ENCODE data around the gene RC3H2.
A peak's percentile ranks its signal among the peaks of the same experiment; 100 is the strongest.
"Not testable (repeated sequence)": the region's sequence is repeated elsewhere in the genome, so short reads cannot be mapped to it uniquely, and the experiment has no call there.

The RC3H2 gene

DNA sequence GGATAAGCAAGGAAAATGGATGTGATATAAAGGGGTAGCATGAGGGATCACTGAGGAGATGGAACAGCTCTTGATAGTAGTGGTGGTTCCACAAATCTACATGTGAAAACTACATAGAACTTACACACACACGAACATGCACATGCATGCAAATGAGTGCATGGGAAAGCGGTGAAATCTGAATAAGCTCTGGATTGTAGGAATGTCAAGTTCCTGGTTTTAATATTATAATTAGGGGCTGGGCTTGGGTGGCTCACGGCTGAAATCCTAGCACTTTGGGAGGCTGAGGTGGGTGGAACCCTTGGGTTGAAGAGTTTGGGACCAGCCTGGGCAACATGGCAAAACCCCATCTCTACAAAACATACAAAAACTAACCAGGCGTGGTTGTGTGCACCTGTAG, 63.7 kb downstream of the RC3H2 start:
- no peak for DNase-seq (ENCODE audit: low spot score)

DNA sequence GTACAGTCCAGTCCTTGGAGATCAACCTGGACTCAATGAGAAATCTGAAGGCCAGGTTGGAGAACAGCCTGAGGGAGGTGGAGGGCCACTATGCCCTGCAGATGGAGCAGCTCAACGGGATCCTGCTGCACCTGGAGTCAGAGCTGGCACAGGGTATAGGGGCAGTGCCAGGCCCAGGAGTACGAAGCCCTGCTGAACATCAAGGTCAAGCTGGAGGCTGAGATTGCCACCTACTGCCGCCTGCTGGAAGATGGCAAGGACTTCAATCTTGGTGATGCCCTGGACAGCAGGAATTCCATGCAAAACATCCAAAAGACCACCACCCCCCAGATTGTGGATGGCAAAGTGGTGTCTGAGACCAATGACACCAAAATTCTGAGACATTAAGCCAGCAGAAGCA, 66.7 kb downstream of the RC3H2 start:
- not testable (repeated sequence) for DNase-seq (ENCODE audit: low spot score)

DNA sequence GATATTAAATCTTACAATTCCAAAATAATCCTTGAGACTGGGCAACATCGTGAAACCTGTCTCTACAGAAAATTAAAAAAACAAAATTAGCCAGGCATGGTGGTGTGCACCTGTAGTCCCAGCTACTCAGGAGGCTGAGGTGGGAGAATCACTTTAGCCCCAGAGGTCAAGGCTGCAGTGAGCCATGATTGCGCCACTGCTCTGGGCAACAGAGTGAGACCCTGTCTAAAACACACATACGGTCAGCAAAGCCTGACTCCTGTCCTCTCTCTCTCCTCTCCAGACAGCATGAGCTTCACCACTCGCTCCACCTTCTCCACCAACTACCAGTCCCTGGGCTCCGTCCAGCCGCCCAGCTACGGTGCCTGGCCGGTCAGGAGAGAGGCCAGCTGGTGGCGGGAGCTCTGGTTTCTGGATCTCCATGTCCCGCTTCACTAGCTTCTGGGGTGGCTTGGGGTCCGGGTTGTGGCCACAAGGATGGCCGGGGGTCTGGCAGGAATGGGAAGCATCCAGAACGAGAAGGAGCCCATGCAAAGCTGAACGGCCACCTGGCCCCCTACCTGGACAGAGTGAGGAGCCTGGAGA, 67.8 kb downstream of the RC3H2 start:
- DNase-seq (ENCODE audit: low spot score): no peak

DNA sequence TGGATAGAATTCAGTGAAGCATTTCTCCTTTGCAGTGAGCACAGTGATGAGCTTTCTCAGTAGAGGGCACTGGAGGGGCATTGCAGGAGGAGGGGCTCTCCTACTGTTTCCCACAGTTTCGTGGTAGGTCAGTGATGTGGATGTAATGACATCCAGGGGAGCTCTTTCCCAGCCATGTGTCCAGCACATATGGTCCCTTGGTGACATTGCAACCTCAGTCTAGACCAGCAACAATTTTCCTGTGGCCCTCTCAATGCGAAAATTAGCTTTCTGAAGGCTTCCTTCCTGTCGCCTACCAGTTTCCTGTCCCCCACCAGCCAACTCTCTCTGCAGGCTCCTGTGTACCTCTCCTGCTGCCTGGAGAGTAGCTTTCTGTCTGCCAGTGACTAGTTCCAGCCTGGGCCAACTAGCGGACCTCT, 69.8 kb downstream of the RC3H2 start:
- DNase-seq (ENCODE audit: low spot score): no peak

DNA sequence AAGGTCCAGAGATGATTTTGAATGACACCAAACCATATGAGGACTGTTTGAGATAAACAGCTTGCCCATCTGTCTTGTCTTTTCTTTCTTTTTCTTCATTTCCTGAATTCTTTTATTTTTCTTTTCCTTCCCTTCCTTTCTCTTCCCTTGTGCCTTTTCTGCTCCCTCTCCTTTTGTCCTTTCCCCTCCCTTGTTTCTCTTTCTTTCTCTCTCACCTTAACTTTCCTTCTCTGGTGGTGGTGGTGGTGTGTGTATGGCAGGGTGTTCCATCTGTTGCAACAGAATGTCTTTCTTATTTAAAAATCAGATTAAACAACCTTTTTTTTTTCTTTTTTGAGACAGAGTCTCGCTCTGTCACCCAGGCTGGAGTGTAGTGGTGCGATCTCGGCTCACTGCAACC, 73.0 kb downstream of the RC3H2 start:
- no peak for DNase-seq (ENCODE audit: low spot score)

DNA sequence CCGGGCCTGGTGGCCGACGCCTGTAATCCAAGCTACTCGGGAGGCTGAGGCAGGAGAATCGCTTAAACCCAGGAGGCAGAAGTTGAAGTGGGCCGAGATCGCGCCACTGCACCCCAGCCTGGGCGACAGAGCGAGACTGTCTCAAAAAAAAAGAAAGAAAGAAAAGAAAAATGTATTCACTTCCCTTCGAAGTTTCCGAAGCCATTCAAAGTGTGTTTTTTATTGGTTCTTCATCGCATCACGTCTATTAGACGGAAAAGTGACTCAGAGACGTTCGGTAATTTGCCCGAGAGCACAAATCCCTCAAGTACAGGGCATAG, 76.2 kb downstream of the RC3H2 start:
- not testable (repeated sequence) for DNase-seq (ENCODE audit: low spot score)

DNA sequence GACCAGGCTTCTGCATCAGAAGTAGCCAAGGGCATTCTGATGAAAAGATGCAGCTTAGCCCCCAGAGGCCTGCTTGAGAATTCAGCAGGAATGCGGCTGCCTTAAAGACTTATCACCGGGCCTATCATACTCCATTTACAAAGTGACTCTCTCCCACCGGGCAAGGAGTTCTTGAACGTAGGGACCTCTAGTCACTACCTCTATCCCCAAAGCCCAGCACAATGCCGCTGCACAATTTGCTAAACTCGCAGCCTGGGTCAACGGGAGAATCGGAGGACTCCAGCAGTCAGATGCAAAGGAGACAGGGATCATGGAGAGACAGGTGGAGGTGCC, 77.4 kb downstream of the RC3H2 start:
- peak; percentile 48 for DNase-seq (ENCODE audit: low spot score)

DNA sequence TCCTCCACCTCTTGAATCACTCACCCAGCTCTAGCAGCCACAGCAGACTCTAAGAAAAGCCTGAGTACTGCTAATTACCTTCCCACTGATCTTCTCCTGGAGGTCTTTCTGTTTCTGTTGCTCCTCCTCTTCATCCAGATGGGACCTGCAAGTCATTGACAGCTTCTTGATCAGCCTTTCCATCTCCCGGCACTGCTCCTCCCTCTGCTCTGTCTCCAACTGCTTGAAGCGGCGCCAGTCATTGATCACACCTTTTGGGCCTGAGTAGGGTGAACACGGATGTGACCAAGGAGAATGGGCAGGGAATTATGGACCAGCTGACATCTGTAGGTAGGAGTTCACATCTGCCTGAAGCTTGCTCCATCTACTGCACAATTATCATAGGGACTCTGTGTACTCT, 82.2 kb downstream of the RC3H2 start:
- no peak for DNase-seq (ENCODE audit: low spot score)

DNA sequence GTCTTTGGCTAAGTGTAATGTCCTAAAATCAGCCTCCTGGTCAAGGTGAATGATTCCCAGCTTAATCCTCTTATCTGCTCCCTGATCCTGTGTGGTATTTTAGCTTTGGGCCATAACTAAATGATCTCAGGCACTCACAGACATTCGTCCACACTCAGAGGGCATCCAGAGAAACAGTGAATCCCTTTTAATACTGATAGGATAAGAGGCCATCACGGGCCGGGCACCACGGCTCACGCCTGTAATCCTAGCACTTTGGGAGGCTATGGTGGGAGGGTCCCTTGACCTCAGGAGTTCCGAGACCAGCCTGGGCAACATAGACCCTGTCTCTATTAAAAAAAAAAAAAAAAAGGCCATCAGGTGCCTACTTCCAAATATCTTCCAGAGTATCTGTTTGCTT, 83.1 kb downstream of the RC3H2 start:
- DNase-seq (ENCODE audit: low spot score): no peak

DNA sequence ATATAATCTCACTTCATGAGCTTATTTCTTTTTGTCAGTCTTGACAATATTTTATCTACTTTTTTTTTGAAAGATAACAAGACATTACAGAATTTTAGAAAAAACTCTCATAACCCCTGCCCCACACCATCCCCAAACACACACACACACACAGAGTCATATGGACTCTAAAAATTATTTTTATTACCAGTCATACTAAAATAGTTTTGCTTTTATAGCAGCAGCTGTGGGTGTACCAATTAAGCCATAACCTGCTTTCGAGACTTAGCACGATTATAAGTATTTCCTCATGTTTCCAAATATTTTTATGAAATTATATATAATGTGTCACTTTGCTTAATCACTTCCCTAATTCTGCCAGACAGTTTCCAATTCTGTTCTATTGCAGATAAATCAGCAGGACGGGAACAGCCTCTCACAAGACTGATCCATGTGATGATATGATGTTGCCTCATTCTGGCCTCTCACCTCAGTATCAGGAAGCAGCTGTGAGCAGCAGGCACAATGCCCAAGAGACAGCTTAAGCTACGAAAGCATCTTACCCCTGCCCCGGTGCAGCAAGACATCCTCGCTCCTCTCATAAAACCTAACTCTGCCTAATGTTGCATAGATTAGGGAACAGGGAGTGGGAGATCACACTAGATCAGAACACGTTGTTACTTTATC, 83.7 kb downstream of the RC3H2 start:
- DNase-seq (ENCODE audit: low spot score): no peak

DNA sequence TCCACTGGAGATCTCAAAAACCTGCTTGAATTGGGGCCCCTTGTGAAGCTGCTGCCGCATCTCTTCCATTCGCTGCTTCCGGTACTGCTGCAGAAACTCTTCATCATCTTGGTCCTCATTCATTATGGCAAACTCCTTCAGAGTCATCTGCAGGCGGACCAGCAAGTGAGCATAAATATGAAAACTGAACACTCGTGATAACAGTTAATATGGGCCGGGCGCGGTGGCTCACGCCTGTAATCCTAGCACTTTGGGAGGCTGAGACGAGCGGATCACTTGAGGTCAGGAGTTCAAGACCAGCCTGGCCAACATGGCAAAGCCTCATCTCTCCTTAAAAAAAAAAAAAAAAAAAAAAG, 84.7 kb downstream of the RC3H2 start:
- DNase-seq (ENCODE audit: low spot score): no peak

DNA sequence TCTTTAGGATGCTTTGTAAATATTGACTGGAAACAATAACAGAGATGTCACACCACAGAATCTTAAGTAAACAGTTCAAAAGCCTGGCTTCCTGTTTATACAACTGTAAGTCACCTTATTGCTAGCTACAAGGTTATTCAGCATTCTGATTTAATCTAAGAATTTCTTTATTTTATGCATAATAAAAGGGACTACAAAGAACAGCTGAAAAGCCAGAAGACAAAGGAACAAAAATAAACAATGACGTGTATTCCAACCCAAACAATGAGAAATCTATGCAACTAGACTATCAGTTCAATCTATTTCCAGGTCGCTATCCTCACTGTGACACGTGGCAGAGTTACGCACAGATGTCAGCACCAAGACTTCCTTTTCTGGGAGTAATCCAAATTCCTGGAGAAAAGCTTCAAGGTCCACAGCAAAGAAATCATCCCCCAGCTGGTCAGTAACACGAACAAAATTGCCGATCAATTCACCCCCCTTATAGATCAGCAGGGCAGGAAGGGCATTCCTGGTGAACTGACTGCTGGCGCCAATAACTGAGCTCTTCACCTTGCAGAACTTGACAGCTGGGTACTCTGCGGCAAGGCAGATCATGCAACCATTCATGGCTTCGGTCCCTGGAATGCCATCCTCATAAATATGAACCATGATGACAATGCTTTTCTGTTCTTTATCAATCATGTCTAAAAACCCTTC, 85.2 kb downstream of the RC3H2 start:
- no peak for DNase-seq (ENCODE audit: low spot score)

DNA sequence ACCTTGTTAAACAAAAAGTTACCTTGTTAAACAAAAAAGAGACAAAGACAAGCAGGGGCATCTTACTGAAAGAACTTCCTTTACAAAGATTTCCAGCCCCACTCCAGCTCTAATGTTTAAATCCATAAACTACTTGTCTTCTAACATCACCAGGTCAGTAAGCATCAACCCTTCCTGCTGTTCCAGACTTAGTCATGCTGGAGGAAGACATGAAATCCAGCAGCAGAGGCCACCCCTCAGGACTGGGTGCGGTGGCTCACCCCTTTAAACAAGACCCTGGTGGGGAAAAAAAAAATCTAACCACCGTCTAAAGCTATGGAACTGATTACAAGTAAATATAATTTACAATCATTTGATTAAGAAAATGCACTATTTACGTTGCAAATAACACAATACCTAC, 85.8 kb downstream of the RC3H2 start:
- no peak for DNase-seq (ENCODE audit: low spot score)

DNA sequence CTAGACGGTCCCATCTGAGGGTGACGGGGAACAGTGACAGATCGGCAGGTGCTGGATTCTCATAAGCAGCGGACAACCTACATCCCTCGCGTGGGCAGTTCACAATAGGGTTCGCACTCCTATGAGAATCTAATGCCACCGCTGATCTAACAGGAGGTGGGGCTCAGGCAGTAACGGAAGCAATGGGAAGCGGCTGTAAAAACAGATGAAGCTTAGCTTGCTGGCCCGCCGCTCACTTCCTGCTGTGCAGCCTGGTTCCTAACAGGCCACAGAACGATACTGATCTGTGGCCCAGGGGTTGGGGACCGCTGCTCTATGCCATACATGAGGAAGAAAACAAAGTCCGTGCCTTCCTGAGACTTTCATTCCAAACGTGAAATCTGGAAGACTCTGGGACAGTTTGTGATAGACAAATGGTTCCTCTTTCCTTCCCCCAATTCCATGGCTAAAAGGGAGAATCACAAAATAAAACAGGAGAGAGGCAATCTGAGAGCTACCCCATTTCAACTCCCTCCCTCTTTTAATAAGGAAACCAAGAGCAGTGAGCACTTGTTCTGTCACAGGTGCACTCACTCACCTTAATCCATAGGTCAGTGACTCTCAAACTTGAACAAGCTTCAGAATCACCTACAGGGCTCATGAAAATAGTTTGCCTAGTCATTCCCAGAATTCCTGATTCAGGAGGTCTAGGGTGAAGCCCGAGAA, 88.8 kb downstream of the RC3H2 start:
- no peak for DNase-seq (ENCODE audit: low spot score)

DNA sequence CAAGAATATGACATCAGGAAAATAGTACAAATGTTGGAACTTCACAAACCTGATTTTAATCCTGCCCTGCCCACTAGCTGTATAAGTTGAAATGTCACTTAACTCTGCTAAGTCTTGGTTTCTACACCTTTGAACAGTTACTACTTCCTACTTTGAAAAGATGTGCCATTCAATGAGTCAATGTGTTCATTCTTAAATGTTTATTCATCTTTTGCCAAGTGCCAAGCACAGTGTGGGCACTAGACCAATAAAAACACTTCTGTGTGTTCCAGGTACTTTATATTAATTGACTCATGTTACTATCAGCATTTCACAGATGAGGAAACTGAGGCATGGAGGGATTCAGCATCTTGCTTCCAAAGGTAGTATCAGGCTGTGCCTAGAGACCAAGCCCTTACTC, 89.6 kb downstream of the RC3H2 start:
- DNase-seq (ENCODE audit: low spot score): no peak

DNA sequence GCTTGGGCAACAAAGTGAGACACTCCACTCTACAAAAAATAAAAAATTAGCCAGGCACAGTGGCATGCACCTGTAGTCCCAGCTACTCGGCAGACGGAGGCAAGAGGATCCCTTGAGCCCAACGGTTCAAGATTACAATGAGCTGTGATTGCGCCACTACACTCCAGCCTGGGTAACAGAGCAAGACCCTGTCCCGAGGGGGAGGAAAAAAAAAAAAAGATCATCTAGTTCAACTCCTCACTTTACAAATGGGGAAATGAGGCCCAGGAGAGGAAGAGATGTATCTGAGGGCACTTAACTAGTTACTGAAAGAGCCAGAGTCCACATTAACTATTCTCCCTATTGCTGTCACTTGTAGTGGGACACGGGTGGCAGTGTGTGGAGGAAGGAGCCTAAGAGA, 90.6 kb downstream of the RC3H2 start:
- DNase-seq (ENCODE audit: low spot score): no peak

DNA sequence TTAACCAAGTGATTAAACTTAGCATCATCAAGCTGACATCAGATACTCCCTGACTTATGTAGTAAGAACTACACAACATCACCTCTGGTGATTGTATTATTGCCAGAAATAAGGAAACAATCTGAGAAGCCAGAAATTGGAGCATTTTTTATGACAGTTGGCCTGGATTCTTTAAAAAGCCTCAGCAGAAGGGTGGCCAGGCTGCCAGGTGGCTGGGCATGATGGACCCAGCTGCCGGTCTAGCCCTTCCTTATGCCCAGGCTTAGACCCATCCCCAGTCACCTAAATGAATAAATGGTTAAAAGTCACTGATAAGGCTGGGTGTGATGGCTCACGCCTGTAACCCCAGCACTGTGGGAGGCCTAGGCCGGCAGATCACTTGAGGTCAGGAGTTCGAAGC, 92.4 kb downstream of the RC3H2 start:
- DNase-seq (ENCODE audit: low spot score): no peak

DNA sequence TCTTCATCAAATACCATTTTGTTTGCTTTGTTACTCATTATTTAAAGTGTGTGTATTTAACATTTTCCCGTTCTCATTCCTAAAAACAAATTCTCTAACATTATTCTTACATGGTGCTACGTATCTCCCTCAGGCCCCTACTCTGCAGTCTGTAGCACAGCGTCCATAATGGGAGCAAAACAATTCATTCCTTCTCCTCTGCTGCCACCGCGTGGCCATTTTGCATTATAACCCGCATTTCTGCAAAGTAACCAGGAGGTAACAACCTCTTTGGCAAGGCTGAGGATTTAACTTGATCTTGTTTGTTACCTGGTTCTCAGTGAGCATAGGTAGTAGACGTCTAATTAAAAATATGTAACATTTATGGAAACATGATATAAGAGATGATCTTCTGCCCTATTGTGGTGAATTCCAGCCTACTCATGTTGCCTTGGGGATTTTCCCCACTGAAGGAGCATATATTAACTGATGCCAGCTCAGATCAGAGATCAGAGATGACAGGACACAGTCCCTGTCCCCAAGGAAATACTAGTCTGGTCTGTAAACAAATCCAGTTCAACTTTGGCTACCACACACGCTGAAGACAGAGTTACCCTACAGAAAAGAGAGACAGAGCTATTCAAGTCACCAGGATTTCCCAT, 94.7 kb downstream of the RC3H2 start:
- peak; percentile 84 for DNase-seq (ENCODE audit: low spot score)

DNA sequence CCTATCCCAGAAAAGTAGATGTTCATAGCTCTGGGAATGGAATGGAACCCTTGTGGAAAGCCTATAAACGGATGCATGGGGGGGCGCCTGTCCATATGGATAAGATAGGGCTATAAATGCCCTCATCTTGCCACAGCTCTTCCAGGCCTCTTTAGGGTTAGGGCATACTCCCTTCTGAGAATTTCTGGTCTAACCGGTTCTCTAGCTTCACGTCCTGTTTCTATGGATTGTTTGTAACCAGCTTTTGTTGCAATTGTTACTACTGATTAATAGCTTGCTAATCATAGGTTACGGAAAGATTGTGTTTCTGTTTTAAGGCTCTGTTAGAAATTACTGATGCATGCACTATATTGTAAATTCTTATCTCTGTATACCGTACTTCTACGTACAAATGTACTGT, 95.9 kb downstream of the RC3H2 start:
- not testable (repeated sequence) for DNase-seq (ENCODE audit: low spot score)

DNA sequence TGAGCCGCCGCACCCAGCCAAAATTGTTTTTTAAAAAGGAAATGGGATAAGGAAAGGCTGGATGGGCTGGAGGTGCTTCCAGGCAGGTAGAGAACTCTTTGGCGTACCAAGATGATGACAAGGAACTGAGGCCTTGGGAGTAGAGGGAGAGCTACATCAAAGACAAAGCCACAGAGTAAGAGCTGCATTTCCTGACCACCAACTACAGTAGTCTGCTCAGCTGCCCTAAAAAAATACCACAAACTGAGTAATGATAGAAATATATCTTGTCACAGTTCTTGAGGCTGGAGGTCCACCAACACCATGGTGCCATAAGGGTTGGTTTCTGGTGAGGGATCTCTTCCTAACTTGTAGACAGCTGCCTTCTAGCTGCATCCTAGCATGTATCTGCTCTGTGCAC, 97.0 kb downstream of the RC3H2 start:
- DNase-seq (ENCODE audit: low spot score): no peak

DNA sequence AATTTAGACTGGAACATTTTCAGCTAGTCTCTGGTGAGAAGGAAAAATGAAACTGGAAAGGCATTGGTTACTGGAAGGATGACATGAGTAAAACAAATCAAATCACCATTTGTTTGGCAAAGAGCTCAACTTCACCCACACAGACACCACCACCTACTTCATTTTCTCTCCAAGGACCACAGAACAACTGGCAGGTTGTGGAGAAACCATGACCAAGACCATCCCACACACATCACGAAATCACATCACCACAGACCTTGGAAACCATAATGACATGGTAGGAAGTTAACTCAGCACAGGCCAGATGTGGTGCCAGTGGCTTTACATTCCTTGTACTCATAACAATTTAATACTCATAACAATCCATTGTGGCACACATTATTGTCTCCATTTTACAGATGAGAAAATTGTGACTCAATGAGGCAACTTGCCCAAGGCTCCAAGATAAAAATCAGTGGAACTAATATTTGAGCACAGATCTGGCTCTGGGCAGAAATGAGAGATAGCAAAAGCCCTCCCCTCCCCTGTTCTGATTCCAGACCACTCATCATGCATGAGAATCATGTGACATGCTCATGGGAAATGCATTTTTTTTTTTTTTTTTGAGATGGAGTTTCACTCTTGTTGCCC, 97.8 kb downstream of the RC3H2 start:
- peak; percentile 30 for DNase-seq (ENCODE audit: low spot score)

DNA sequence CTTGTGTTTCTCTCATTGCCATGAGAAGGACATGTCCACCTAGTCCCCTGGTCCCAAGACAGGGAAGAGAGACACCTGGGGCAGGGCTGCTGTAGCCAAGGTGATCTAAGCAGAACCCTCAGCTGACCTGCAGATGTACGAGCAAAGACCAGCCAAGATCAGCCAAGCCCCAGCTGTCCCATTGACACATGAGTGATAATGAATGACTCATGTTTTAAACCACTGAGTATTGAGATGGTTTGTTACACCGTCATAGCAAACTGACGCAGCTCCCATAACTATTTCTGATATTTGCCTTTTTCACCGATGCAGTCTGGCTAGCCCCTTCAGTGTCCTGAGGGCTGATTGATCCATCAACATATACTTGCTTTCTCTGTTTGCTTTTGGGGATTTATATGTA, 98.5 kb downstream of the RC3H2 start:
- no peak for DNase-seq (ENCODE audit: low spot score)
